ENCODE measurements around the gene SLC1A7.

SLC1A7 gene

DNA sequence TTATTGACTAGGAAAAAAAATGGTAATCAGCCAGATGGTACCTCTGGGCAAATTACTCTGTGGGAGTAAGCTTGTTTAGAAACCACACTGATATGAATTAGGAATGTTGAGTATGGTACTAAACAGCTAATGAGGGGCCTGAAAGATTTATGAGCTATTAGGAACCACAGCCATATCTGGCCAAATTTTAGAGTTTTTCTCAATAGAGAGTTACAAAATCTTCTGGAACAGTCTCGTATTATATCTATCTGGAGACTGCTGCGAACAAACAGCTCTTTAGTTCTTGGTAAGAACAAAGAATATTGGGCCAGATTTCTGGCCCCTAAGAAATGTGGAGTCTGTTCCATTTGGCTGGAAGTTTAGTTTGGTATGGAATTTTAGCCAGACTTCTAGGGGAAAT is 85.3 kb downstream of the SLC1A7 start:
- no peak for DNase-seq

- no peak for DNase-seq
Observed at GRCh38 chr1:53051676-53052075, 90.8 kb downstream of the SLC1A7 start.

DNA sequence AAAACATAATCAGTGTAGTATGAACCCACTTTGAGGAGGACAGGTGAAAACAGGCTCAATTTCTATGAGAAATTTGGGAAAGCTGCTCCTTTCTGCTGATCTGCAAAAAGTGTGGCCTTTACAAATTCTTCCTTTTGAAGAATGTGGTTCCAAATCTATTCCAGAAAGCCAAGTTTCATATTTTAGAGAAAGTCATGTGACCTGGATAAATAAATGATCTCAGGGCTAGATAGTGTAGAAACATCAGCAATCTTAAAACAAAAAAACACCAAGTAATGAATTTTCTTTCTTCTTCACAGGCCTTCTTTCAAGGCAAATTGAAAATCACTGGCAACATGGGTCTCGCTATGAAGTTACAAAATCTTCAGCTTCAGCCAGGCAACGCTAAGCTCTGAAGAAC is 92.1 kb downstream of the SLC1A7 start:
- no peak for DNase-seq

DNA sequence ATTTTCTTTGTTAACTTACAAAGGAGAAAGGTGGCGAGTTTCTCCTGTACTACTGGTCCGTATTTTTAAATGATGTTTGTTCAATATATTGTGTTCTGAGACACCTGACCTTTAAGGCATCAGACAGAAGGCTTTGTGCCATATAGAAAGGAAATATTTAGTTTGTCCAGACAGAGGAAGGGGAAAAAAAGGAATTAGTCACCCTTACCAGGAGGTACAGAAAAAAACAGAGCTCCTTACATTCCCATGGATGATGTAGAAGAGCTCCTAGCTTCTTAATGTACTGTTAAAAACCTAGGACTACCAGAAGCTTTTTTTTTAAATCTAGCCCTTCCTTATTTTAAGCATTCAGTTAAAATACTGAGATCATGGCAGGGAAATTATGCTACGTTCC is 92.9 kb downstream of the SLC1A7 start:
- DNase-seq: no peak

- DNase-seq: no peak
Observed at GRCh38 chr1:53048960-53049573, 93.4 kb downstream of the SLC1A7 start.

- DNase-seq: no peak
Observed at GRCh38 chr1:53047737-53048736, 94.4 kb downstream of the SLC1A7 start.

DNA sequence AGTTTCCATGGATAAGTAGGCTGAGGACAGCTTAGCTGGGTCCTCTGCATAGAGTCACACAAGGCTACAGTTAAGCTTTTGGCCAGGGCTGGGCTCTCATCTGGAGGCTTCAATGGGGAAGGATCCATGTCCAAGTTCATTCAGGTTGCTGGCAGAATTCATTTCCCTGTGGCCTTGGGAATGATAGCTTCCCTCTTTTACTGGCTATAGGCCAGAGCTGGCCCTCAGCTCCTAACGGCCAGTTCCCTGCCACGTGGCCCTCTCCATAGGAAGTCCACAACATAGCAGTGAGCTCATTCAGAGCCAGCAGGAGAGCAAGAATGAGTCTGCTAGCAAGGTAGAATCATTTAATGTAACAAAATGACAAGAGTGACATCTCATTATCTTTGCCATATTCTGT is 95.5 kb downstream of the SLC1A7 start:
- no peak for DNase-seq

DNA sequence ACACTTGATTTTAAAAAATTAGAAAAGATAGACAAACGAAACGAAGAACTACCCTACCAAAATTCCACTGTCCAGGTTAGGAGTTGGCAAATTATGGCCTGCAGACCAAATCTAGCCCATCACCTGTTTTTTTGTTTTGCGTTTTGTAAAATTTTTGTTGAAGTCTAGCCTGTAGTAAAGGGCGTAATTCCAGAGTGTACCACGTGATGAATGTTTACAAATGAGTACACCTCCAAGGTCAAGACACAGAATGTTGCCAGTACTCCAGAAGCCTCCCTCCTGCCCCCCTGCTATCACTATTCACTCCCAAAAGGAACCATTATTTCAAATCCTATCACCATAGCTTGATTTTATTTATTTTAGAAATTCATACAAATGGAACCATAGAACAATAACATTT is 97.5 kb downstream of the SLC1A7 start:
- no peak for DNase-seq

- DNase-seq: no peak
Observed at GRCh38 chr1:53043271-53043670, 99.2 kb downstream of the SLC1A7 start.

DNA sequence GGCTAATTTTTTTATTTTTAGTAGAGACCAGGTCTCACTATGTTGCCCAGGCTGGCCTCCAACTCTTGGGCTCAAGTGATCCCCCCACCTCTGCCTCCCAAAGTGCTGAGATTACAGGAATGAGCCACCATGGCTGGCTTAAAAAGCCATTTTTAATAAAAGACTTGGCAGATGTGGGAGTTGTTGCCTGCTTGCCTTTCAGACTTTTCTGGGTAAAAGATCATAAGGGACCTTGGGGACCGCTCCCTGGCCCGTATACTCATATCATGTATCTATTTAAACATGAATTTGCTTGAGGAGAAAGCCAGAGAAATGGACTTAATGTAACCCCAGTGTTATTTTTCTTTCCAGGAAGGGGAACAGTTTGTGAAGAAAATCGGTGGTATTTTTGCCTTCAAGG is 103.9 kb downstream of the SLC1A7 start:
- no peak for DNase-seq
